ENCODE results near the gene ZC3H4. TPM values are rescaled to one million over a fixed set of nuclear protein-coding genes. Genes with fewer than 3 reads are reported as not detected.
"Not testable (repeated sequence)": the region's sequence is repeated elsewhere in the genome, so short reads cannot be mapped to it uniquely, and the experiment has no call there.

The ZC3H4 gene
- total RNA-seq, 1 donor from 2014 or later = 50.3 TPM

DNA sequence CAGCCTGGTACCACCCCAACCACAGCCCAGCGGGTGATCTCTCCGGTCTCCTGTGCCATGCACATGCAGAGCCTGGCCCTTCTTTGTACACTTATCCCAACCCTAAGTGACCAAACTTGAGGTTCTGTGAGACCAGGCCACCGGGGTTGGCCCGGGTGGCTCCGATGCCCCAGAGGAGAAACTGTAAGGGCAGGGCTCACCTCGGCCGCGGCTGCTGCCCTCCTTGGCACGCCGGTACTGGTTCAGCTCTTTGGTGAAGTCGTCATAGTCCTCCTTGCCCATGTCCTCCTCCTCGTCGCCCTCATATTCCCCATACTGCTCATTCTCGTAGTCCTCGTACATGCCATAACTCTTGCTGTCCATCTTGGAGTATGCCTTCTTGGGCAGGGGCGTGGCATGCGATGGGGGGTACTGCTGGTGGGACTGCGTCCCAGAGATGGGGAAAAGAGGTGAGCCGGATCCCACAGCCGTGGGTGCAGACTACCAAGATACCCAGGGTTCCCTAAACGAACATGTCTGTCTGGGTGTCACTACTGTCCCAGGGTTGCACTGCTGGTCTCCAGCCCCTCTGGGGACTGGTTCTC, 23.7 kb downstream of the ZC3H4 start:
- Mint-ChIP-seq H3K9me3 (ENCODE audit: unreplicated experiment) (peaks cover 3% of the 10 kb centered on the region), H3K36me3 (ENCODE audit: unreplicated experiment) (no peaks in the 10 kb centered on the region), H3K27ac (ENCODE audit: unreplicated experiment) (no peak overlapping the region), H3K4me3 (ENCODE audit: unreplicated experiment) (no peak overlapping the region), H3K27me3 (ENCODE audit: unreplicated experiment) (peaks cover 4% of the 10 kb centered on the region), H3K4me1 (ENCODE audit: low read depth, unreplicated experiment) (peaks cover 3% of the 10 kb centered on the region)
- DNase-seq = no peak
- TF ChIP-seq, protein P1, sequence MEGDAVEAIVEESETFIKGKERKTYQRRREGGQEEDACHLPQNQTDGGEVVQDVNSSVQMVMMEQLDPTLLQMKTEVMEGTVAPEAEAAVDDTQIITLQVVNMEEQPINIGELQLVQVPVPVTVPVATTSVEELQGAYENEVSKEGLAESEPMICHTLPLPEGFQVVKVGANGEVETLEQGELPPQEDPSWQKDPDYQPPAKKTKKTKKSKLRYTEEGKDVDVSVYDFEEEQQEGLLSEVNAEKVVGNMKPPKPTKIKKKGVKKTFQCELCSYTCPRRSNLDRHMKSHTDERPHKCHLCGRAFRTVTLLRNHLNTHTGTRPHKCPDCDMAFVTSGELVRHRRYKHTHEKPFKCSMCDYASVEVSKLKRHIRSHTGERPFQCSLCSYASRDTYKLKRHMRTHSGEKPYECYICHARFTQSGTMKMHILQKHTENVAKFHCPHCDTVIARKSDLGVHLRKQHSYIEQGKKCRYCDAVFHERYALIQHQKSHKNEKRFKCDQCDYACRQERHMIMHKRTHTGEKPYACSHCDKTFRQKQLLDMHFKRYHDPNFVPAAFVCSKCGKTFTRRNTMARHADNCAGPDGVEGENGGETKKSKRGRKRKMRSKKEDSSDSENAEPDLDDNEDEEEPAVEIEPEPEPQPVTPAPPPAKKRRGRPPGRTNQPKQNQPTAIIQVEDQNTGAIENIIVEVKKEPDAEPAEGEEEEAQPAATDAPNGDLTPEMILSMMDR (IDR thresholded peaks at IDR 0.05; ENCODE audit: partially characterized antibody, unreplicated experiment) = no peak

DNA sequence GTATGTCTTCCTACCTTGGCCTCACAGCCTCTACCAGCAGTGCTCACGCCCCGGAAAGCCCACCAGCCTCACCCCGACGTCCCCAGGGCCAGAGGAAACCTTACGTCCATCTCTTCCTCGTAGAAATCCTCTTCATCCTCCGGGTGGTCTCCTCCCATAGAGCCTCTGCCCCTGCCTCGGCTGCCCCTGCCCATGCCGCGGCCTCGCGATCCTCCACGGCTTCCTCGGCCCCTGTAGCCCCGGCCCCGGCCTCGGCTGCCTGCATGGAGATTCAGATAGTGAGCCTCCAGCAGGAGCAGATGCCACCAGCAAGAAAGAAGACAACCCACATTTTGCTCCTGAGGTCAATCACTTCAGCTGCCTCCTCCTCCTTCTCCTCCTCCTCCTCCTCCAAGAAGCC, 27.3 kb downstream of the ZC3H4 start:
- Mint-ChIP-seq H3K27me3 (ENCODE audit: unreplicated experiment) (peaks cover 4% of the 10 kb centered on the region), H3K4me1 (ENCODE audit: low read depth, unreplicated experiment) (no peaks in the 10 kb centered on the region), H3K27ac (ENCODE audit: unreplicated experiment) (no peak overlapping the region), H3K9me3 (ENCODE audit: unreplicated experiment) (no peaks in the 10 kb centered on the region), H3K4me3 (ENCODE audit: unreplicated experiment) (no peak overlapping the region), H3K36me3 (ENCODE audit: unreplicated experiment) (no peaks in the 10 kb centered on the region)
- DNase-seq = no peak
- TF ChIP-seq, protein P1 (IDR thresholded peaks at IDR 0.05; ENCODE audit: partially characterized antibody, unreplicated experiment) = no peak

DNA sequence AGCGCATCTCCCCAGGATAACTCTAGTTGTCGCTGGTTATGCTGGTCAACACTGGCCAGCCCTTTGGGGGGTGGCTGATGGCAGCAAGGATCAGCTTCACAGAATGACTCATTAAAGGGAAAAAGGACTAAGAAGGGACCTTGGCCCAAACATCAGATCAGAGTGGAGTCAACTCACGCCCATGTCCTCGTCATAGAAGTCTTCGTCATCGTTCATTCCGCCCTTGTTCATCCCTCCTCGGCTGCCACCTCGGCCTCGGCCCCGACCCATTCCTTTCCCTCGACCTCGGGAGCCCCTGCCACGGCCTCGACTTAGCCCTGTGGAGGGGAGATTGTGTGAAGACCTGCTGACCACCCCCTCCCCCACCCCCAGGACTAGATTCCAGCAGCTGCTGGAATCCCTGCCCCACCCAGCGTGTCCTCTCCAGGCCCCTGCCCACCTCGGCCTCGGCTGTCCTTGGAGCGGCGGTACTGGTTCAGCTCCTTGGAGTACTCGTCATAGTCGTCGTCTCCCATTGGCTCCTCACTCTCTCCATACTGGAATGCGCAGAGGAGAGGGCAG, 28.6 kb downstream of the ZC3H4 start:
- no peaks in the 10 kb centered on the region for H3K9me3 Mint-ChIP-seq (ENCODE audit: unreplicated experiment)
- H3K27me3 Mint-ChIP-seq (ENCODE audit: unreplicated experiment) = peaks cover 1% of the 10 kb centered on the region
- TF ChIP-seq, protein P1 (IDR thresholded peaks at IDR 0.05; ENCODE audit: partially characterized antibody, unreplicated experiment) = no peak
- peaks cover 6% of the 10 kb centered on the region for H3K4me1 Mint-ChIP-seq (ENCODE audit: low read depth, unreplicated experiment)
- no peak overlapping the region for H3K4me3 Mint-ChIP-seq (ENCODE audit: unreplicated experiment)
- H3K36me3 Mint-ChIP-seq (ENCODE audit: unreplicated experiment) = no peaks in the 10 kb centered on the region
- H3K27ac Mint-ChIP-seq (ENCODE audit: unreplicated experiment) = no peak overlapping the region
- DNase-seq = no peak

- Mint-ChIP-seq H3K9me3 (ENCODE audit: unreplicated experiment) (no peaks in the 10 kb centered on the region), H3K27me3 (ENCODE audit: unreplicated experiment) (peaks cover 1% of the 10 kb centered on the region), H3K4me1 (ENCODE audit: low read depth, unreplicated experiment) (peaks cover 6% of the 10 kb centered on the region), H3K36me3 (ENCODE audit: unreplicated experiment) (no peaks in the 10 kb centered on the region), H3K4me3 (ENCODE audit: unreplicated experiment) (no peak overlapping the region), H3K27ac (ENCODE audit: unreplicated experiment) (no peak overlapping the region)
- TF ChIP-seq, protein P1 (IDR thresholded peaks at IDR 0.05; ENCODE audit: partially characterized antibody, unreplicated experiment) = no peak
- no peak for DNase-seq
Measured at GRCh38 chr19:47082493-47082892, 31.1 kb downstream of the ZC3H4 start.

DNA sequence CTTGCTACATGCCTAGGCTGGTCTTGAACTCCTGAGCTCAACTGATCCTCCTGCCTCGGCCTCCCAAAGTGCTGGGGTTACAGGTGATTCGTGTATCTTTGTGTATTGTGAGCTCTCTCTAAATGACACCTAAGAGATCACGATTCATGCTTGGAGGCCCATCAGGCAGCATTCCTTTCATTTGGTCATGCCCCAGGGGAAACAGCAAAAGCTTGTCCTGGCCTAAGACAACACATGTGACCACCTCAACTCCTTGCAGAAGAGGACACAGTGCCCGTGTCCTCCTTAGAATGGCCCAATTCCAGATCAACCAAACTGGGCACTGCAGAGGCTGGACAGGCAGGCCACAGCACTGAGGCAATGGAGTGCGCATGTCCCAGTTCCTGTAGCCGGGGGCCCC, 32.5 kb downstream of the ZC3H4 start:
- H3K4me1 Mint-ChIP-seq (ENCODE audit: low read depth, unreplicated experiment) = peaks cover 6% of the 10 kb centered on the region
- no peak overlapping the region for H3K27ac Mint-ChIP-seq (ENCODE audit: unreplicated experiment)
- peaks cover 1% of the 10 kb centered on the region for H3K27me3 Mint-ChIP-seq (ENCODE audit: unreplicated experiment)

GRCh38 chr19:47078351-47078750, 35.2 kb downstream of the ZC3H4 start:
- not testable (repeated sequence) for H3K4me3 Mint-ChIP-seq (ENCODE audit: unreplicated experiment); DNase-seq; H3K9me3 Mint-ChIP-seq (ENCODE audit: unreplicated experiment); H3K27ac Mint-ChIP-seq (ENCODE audit: unreplicated experiment); H3K36me3 Mint-ChIP-seq (ENCODE audit: unreplicated experiment); H3K27me3 Mint-ChIP-seq (ENCODE audit: unreplicated experiment)
- peaks cover 11% of the 10 kb centered on the region for H3K4me1 Mint-ChIP-seq (ENCODE audit: low read depth, unreplicated experiment)

More for the DNA sequence above, 32.5 kb downstream of the ZC3H4 start:
- TF ChIP-seq, protein P1 (IDR thresholded peaks at IDR 0.05; ENCODE audit: partially characterized antibody, unreplicated experiment) = no peak
- no peaks in the 10 kb centered on the region for H3K9me3 Mint-ChIP-seq (ENCODE audit: unreplicated experiment)
- H3K4me3 Mint-ChIP-seq (ENCODE audit: unreplicated experiment) = no peak overlapping the region
- DNase-seq = no peak
- H3K36me3 Mint-ChIP-seq (ENCODE audit: unreplicated experiment) = no peaks in the 10 kb centered on the region
